Esophagus muscularis mucosa (tissue), 4 donors: ENCODE measurements around the gene MIOX. TPM values are rescaled to one million over a fixed set of nuclear protein-coding genes. Genes with fewer than 3 reads are reported as not detected.

Source experiments
- DNase-seq: peaks from one replicate; pipeline ENCODE4 v3.0.0-alpha.2; 2017; ENCODE audit errors: extremely low spot score
- H3K27ac ChIP-seq, 4 donors: fragments of 200-600 bp; sonication (generic); replicated peaks in 1 of 4; 1 replicate in 3 of 4; 2 replicates in 1 of 4; pipeline ENCODE4 v1.5.1; 2016 to 2019; ENCODE audit warnings: mild to moderate bottlenecking in 1 of 4
- H3K27me3 ChIP-seq, 4 donors: fragments of 200-600 bp; sonication (generic); one replicate each; pipeline versions ENCODE4 v1.5.1 to v1.6.0; 2016 to 2019
- H3K36me3 ChIP-seq, 4 donors: fragments of 200-600 bp; sonication (generic); one replicate each; pipeline ENCODE4 v1.5.1; 2016 to 2019
- H3K4me1 ChIP-seq, 4 donors: fragments of 200-600 bp; sonication (generic); one replicate each; pipeline ENCODE4 v1.5.1; 2016 to 2019
- H3K4me3 ChIP-seq, 4 donors: fragments of 200-600 bp; sonication (generic); 1 replicate in 2 of 4; 2 replicates in 2 of 4; pipeline ENCODE4 v1.5.1; 2016 to 2019; ENCODE audit warnings: mild to moderate bottlenecking in 4 of 4, moderate library complexity in 1 of 4
- H3K9me3 ChIP-seq, 4 donors: fragments of 200-600 bp; sonication (generic); 1 replicate in 3 of 4; 2 replicates in 1 of 4; pipeline ENCODE4 v1.5.1; 2016 to 2019
- CTCF ChIP-seq, 3 experiments: fragments of 200-600 bp in 2 of 3; fragments of 450-650 bp in 1 of 3; sonication (generic) in 2 of 3; IDR thresholded peaks; one replicate each; pipeline ENCODE4 v1.5.1; 2017 to 2019; ENCODE audit warnings: antibody characterized with exemption in 3 of 3, mild to moderate bottlenecking in 2 of 3, moderate library complexity in 1 of 3
- EP300 ChIP-seq: sonication (generic); formaldehyde crosslinking; IDR thresholded peaks from one replicate; pipeline ENCODE4 v1.6.1; 2017; ENCODE audit warnings: antibody characterized with exemption
- POLR2A ChIP-seq: fragments of 450-650 bp; IDR thresholded peaks from one replicate; pipeline ENCODE4 v1.6.1; 2017; ENCODE audit warnings: antibody characterized with exemption, moderate library complexity, mild to moderate bottlenecking, low read depth
- POLR2AphosphoS5 ChIP-seq, 2 donors: sonication (generic); formaldehyde crosslinking; IDR thresholded peaks; one replicate each; pipeline ENCODE4 v1.6.1; 2017; ENCODE audit warnings: antibody characterized with exemption in 2 of 2
- WGBS: methylation state at CpG from one replicate; pipeline ENCODE4 v1.1.5; 2018; 5-methylcytosine and 5-hydroxymethylcytosine counted together
- intact Hi-C: fragments of 100-400 bp; cut with DNase I; formaldehyde crosslinking; loops from one replicate; pipeline ENCODE4 v1.15.1; 2023
- total RNA-seq, 4 donors: library from RNA; depleted of rRNA; stranded (reverse); fragments of >200 nt; gene quantifications; one replicate each; pipeline versions ENCODE4 v1.1.0 to v1.2.1, GENCODE V29; 2016

MIOX gene
- total RNA-seq, 4 donors from 2014 or later, result not detected

- intact Hi-C loops, result no loop called here
These were observed 30.6 kb upstream of the MIOX start for GRCh38 chr22:50456026-50456425.

GRCh38 chr22:50456466-50457234 is 30.0 kb upstream of the MIOX start:
- TF ChIP-seq CTCF (IDR thresholded peaks at IDR 0.05) (no peak), EP300 (no peak), POLR2A (no peak), POLR2AphosphoS5 (IDR thresholded peaks at IDR 0.05) (no peak)
- intact Hi-C loops, result no loop called here
- Histone ChIP-seq H3K27me3 (no peaks in the 10 kb centered on the region), H3K4me1 (no peaks in the 10 kb centered on the region), H3K27ac (no peak overlapping the region), H3K36me3 (peaks cover 76 to 92% (median 82%) of the 10 kb centered on the region in 4 donors), H3K4me3 (no peak overlapping the region), H3K9me3 (no peaks in the 10 kb centered on the region)
- DNase-seq, result no peak
- WGBS, result 86% methylated on average over 18 of the region's 34 CpGs

More at GRCh38 chr22:50456026-50456425, 30.6 kb upstream of the MIOX start:
- no peaks in the 10 kb centered on the region for H3K9me3 ChIP-seq
- no peak for DNase-seq
- H3K27ac ChIP-seq, result no peak overlapping the region
- H3K4me3 ChIP-seq, result no peak overlapping the region
- no peak for TF ChIP-seq POLR2A
- TF ChIP-seq CTCF (IDR thresholded peaks at IDR 0.05), result no peak
- TF ChIP-seq EP300, result no peak
- TF ChIP-seq POLR2AphosphoS5 (IDR thresholded peaks at IDR 0.05), result no peak
- H3K36me3 ChIP-seq, result peaks cover 70 to 92% (median 77%) of the 10 kb centered on the region in 4 donors
- no peaks in the 10 kb centered on the region for H3K27me3 ChIP-seq
- WGBS, result 87% methylated on average over 9 of the region's 11 CpGs
- no peaks in the 10 kb centered on the region for H3K4me1 ChIP-seq

GRCh38 chr22:50459016-50459415 is 27.6 kb upstream of the MIOX start:
- Histone ChIP-seq H3K9me3 (no peaks in the 10 kb centered on the region), H3K27me3 (no peaks in the 10 kb centered on the region), H3K36me3 (peaks cover 97 to 100% (median 99%) of the 10 kb centered on the region in 4 donors), H3K27ac (no peak overlapping the region), H3K4me3 (no peak overlapping the region), H3K4me1 (no peaks in the 10 kb centered on the region)
- TF ChIP-seq CTCF (IDR thresholded peaks at IDR 0.05) (no peak), EP300 (no peak), POLR2A (no peak), POLR2AphosphoS5 (IDR thresholded peaks at IDR 0.05) (no peak)
- 87% methylated on average over 20 of the region's 22 CpGs for WGBS
- DNase-seq, result no peak
- intact Hi-C loops, result no loop called here

GRCh38 chr22:50459496-50460140 is 27.0 kb upstream of the MIOX start:
- TF ChIP-seq POLR2AphosphoS5 (IDR thresholded peaks at IDR 0.05) (no peak), EP300 (no peak), CTCF (IDR thresholded peaks at IDR 0.05) (no peak), POLR2A (no peak)
- Histone ChIP-seq H3K4me3 (no peak overlapping the region), H3K4me1 (no peaks in the 10 kb centered on the region), H3K9me3 (no peaks in the 10 kb centered on the region), H3K27me3 (no peaks in the 10 kb centered on the region), H3K36me3 (peaks cover 97 to 100% (median 99%) of the 10 kb centered on the region in 4 donors), H3K27ac (no peak overlapping the region)
- intact Hi-C loops, result no loop called here
- 93% methylated on average over 21 of the region's 41 CpGs for WGBS
- DNase-seq, result no peak
